Endothelial cell of umbilical vein (primary cell): ENCODE results near the gene LPIN1. TPM values are rescaled to one million over a fixed set of nuclear protein-coding genes. Genes with fewer than 3 reads are reported as not detected.
A peak's percentile ranks its signal among the peaks of the same experiment; 100 is the strongest.

Experiments used
- Bru-seq: library from RNA; stranded (reverse); fragments of 400-500 nt; gene quantifications from one replicate; lab custom pipeline; 2021; lab: Mats Ljungman, UMichigan
- BruChase-seq, 2 experiments: library from RNA; stranded (reverse); fragments of 400-500 nt; gene quantifications; one replicate each; lab custom pipeline; 2021; lab: Mats Ljungman, UMichigan
- BruUV-seq: library from RNA; stranded (reverse); fragments of 400-500 nt; replicated peaks from 2 replicates; lab custom pipeline; 2021; lab: Mats Ljungman, UMichigan
- CTCF ChIA-PET: fragments of 300-600, 350-600 bp; sonication (Branson Sonifier 250); formaldehyde crosslinking; loops from one replicate; lab custom pipeline; 2021; ENCODE audit warnings: antibody characterized with exemption, inconsistent platforms; lab: Charles Lee
- POLR2A ChIA-PET: fragments of 300-600, 350-600 bp; sonication (Branson Sonifier 250); formaldehyde crosslinking; loops from one replicate; lab custom pipeline; 2021; ENCODE audit warnings: antibody characterized with exemption, inconsistent platforms; lab: Charles Lee
- DNase-seq: peaks from one replicate; pipeline ENCODE4 v3.0.0-alpha.2; 2011; ENCODE audit warnings: low read depth, low spot score
- FAIRE-seq: peaks from 2 replicates; lab custom pipeline; 2011; peaks lifted over from hg19 to GRCh38; lab: Jason Lieb, UNC
- H2AFZ ChIP-seq: 2 replicates; pipeline ENCODE4 v1.6.0; 2012; ENCODE audit warnings: low read depth, low read length, control low read depth, inconsistent platforms
- H3K27ac ChIP-seq: 2 replicates; pipeline ENCODE4 v1.5.1; 2011; ENCODE audit warnings: low read depth, mild to moderate bottlenecking, control low read depth, low read length, moderate library complexity; ENCODE audit not compliant: insufficient read depth
- H3K27me3 ChIP-seq, 2 experiments: 2 replicates each; pipeline versions ENCODE4 v1.6.0 to v1.6.1; 2011; ENCODE audit warnings: low read length in 2 of 2, mixed read lengths in 1 of 2; ENCODE audit not compliant: control insufficient read depth in 2 of 2, insufficient read depth in 2 of 2
- H3K36me3 ChIP-seq, 2 experiments: 2 replicates in 1 of 2; 3 replicates in 1 of 2; pipeline ENCODE4 v1.5.1; 2011; ENCODE audit warnings: low read length in 2 of 2, mild to moderate bottlenecking in 1 of 2, moderate library complexity in 1 of 2; ENCODE audit not compliant: control insufficient read depth in 2 of 2, insufficient read depth in 2 of 2; ENCODE audit errors: extremely low read depth in 1 of 2
- H3K4me1 ChIP-seq: 3 replicates; pipeline ENCODE4 v1.5.1; 2011; ENCODE audit warnings: mild to moderate bottlenecking, low read length; ENCODE audit not compliant: control insufficient read depth, insufficient read depth; ENCODE audit errors: extremely low read depth
- H3K4me2 ChIP-seq: 2 replicates; pipeline ENCODE4 v1.6.1; 2011; ENCODE audit warnings: low read length, control low read depth, mixed read lengths; ENCODE audit not compliant: insufficient read depth
- H3K4me3 ChIP-seq, 3 experiments: fragments of 200-600 bp in 1 of 3; sonication (generic), shearing (Covaris generic) in 1 of 3; replicated peaks in 1 of 3; 2 replicates each; pipeline ENCODE4 v1.5.1; 2011 to 2016; ENCODE audit warnings: control low read depth in 3 of 3, low read length in 3 of 3, mild to moderate bottlenecking in 2 of 3, inconsistent platforms in 1 of 3, low read depth in 1 of 3, moderate library complexity in 1 of 3; ENCODE audit not compliant: insufficient read depth in 1 of 3
- H3K79me2 ChIP-seq: 2 replicates; pipeline ENCODE4 v1.6.0; 2012; ENCODE audit warnings: low read length, inconsistent platforms; ENCODE audit not compliant: control insufficient read depth, insufficient read depth
- H3K9ac ChIP-seq: replicated peaks from 2 replicates; pipeline ENCODE3; 2011; ENCODE audit warnings: low read length, control low read depth; ENCODE audit not compliant: insufficient read depth; ENCODE audit errors: extremely low read depth
- H3K9me1 ChIP-seq: replicated peaks from 3 replicates; pipeline ENCODE4 v1.6.0; 2011; ENCODE audit warnings: mild to moderate bottlenecking, low read length; ENCODE audit not compliant: control insufficient read depth, insufficient read depth; ENCODE audit errors: extremely low read depth
- H3K9me3 ChIP-seq: replicated peaks from 2 replicates; pipeline ENCODE4 v1.5.1; 2012; ENCODE audit warnings: low read length, inconsistent platforms; ENCODE audit not compliant: control insufficient read depth, insufficient read depth
- H4K20me1 ChIP-seq: replicated peaks from 2 replicates; pipeline ENCODE3; 2011; ENCODE audit warnings: mild to moderate bottlenecking, low read length; ENCODE audit not compliant: control insufficient read depth, insufficient read depth; ENCODE audit errors: extremely low read depth
- EZH2 ChIP-seq: IDR thresholded peaks from 2 replicates; pipeline ENCODE4 v1.6.1; 2012; ENCODE audit warnings: borderline replicate concordance, low read depth, mild to moderate bottlenecking, moderate library complexity, low read length, inconsistent platforms; ENCODE audit not compliant: severe bottlenecking
- FOS ChIP-seq: IDR thresholded peaks from 2 replicates; pipeline ENCODE4 v1.6.1; 2011; ENCODE audit warnings: mild to moderate bottlenecking, low read length, moderate library complexity, borderline replicate concordance; ENCODE audit not compliant: insufficient read depth
- GATA2 ChIP-seq: IDR thresholded peaks from 2 replicates; pipeline ENCODE4 v1.7.0; 2011; ENCODE audit warnings: low read depth, mild to moderate bottlenecking, moderate library complexity, mixed read lengths, low read length; ENCODE audit not compliant: insufficient read length, insufficient read depth
- JUN ChIP-seq: IDR thresholded peaks from 2 replicates; pipeline ENCODE4 v1.6.1; 2011; ENCODE audit warnings: borderline replicate concordance, low read depth; ENCODE audit not compliant: insufficient read length, insufficient read depth
- MYC ChIP-seq: IDR thresholded peaks from one replicate; pipeline ENCODE4 v1.6.1; 2011; ENCODE audit warnings: mild to moderate bottlenecking, low read depth, low read length
- POLR2A ChIP-seq: IDR thresholded peaks from 2 replicates; pipeline ENCODE4 v1.6.1; 2012; ENCODE audit warnings: low read depth, mild to moderate bottlenecking, control low read depth, low read length
- POLR2AphosphoS5 ChIP-seq: IDR thresholded peaks from 2 replicates; pipeline ENCODE4 v1.6.1; 2012; ENCODE audit warnings: low read depth, mild to moderate bottlenecking, control low read depth, low read length, moderate library complexity; ENCODE audit not compliant: insufficient read depth
- dilution Hi-C: fragments of 300-500 bp; cut with MboI; formaldehyde crosslinking; loops from one replicate; pipeline ENCODE4 v1.15.0; 2019; ENCODE audit warnings: low sequenced_read_pairs; ENCODE audit not compliant: extremely low pct_ligation_motif_present
- intact Hi-C: fragments of 100-400 bp; cut with micrococcal nuclease; formaldehyde crosslinking; loops from one replicate; pipeline ENCODE4 v1.10.0; 2022
- long read RNA-seq: library from polyadenylated mRNA; stranded (forward); transcript quantifications from one replicate; pipeline ENCODE4 v2.0.0, GENCODE V29; 2021
- polyA minus RNA-seq, 3 experiments: library from RNA; depleted of rRNA, polyadenylated mRNA; stranded (reverse); fragments of >200 nt; gene quantifications; 1 replicate in 1 of 3; 2 replicates in 2 of 3; pipeline ENCODE4 v1.2.3, GENCODE V29; 2011
- polyA plus RNA-seq, 4 experiments: library from polyadenylated mRNA; depleted of rRNA in 3 of 4; stranded (reverse) in 3 of 4; unstranded in 1 of 4; fragments of >200 nt; gene quantifications; 2 replicates each; pipeline versions ENCODE4 v1.2.1 to v1.2.3, GENCODE V29; 2011 to 2012; ENCODE audit warnings: missing spikeins in 1 of 4
- total RNA-seq: library from RNA; stranded (reverse); gene quantifications from 2 replicates; pipeline ENCODE4 v1.2.3, GENCODE V29; 2021
- TF ChIP-seq, protein P1 (sequence below): IDR thresholded peaks from 2 replicates; pipeline ENCODE4 v1.6.1; 2011; ENCODE audit not compliant: insufficient read depth, insufficient read length
- TF ChIP-seq, protein P2 (sequence below), 2 donors: IDR thresholded peaks; 1 replicate in 1 of 2; 2 replicates in 1 of 2; pipeline ENCODE4 v1.5.1; 2011; ENCODE audit warnings: low read length in 2 of 2, mild to moderate bottlenecking in 2 of 2, moderate library complexity in 2 of 2, control low read depth in 1 of 2, inconsistent platforms in 1 of 2, low read depth in 1 of 2; ENCODE audit not compliant: insufficient read depth in 1 of 2; ENCODE audit errors: extremely low read depth in 1 of 2

LPIN1 gene, protein sequence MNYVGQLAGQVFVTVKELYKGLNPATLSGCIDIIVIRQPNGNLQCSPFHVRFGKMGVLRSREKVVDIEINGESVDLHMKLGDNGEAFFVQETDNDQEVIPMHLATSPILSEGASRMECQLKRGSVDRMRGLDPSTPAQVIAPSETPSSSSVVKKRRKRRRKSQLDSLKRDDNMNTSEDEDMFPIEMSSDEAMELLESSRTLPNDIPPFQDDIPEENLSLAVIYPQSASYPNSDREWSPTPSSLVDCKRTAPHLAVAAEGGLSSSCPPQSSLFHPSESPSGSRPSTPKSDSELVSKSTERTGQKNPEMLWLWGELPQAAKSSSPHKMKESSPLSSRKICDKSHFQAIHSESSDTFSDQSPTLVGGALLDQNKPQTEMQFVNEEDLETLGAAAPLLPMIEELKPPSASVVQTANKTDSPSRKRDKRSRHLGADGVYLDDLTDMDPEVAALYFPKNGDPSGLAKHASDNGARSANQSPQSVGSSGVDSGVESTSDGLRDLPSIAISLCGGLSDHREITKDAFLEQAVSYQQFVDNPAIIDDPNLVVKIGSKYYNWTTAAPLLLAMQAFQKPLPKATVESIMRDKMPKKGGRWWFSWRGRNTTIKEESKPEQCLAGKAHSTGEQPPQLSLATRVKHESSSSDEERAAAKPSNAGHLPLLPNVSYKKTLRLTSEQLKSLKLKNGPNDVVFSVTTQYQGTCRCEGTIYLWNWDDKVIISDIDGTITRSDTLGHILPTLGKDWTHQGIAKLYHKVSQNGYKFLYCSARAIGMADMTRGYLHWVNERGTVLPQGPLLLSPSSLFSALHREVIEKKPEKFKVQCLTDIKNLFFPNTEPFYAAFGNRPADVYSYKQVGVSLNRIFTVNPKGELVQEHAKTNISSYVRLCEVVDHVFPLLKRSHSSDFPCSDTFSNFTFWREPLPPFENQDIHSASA
- total RNA-seq (66.6 and 80.4 TPM in 2 replicates), polyA plus RNA-seq (19.5 and 26.6 TPM in 2 replicates), polyA minus RNA-seq (46.4 and 48.3 TPM in 2 replicates), Bru-seq, nascent RNA (percentile 74 among the genes with signal in this experiment), BruChase-seq, experiment 1, labeled RNA remaining after a 6-hour chase (percentile 75 among the genes with signal in this experiment), BruChase-seq, experiment 2, labeled RNA remaining after a 2-hour chase (percentile 73 among the genes with signal in this experiment)
- polyA plus RNA-seq (2011; cell fraction: cytosol; rRNA removed): 26.1 TPM in 2 replicates
- polyA plus RNA-seq (2011; cell fraction: nucleus; rRNA removed): 77.8 and 85.7 TPM in 2 replicates
- polyA plus RNA-seq (2012): 25.5 and 31.7 TPM in 2 replicates
- 12.7 TPM for polyA minus RNA-seq (2011; cell fraction: cytosol; rRNA and poly(A)+ RNA removed)
- polyA minus RNA-seq (2011; cell fraction: nucleus; rRNA and poly(A)+ RNA removed): 47.4 and 60.8 TPM in 2 replicates
- long read RNA-seq, full-length matches to known transcripts: 48 of 119 reads
- long read RNA-seq, partial matches to known transcripts: 26 of 119 reads
- long read RNA-seq, other reads (novel, unspliced or antisense): 45 of 119 reads

DNA sequence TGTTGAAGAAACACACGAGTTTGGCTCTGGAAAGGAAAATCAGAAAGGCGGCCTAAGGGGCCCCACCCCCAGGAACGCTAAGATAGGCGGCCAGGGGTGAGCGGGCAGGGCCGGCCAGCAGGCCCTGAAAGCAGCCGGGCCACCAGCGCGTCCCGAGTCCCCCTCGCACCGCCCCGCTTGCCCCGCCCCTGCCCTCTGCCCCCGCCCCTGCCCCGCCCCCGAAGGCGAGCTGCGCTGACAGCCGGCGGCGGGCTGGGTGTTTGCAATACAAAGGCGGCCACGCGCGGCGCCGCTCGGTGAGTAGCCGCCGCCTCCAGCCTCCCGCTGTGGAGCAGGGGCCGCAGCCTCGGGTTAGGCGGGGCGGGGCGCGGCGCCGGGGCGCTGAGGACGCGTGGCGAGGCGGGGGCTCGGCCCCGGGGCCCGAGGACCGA is at the start of gene LPIN1:
Gene LPIN1, plus strand, starts transcription at position 257 of the 431 bp plus-strand sequence. CDS start 18,910 bp downstream, outside the sequence.
- CTCF ChIA-PET: interaction anchor here (0.7 to 5.0 kb wide), 13 partner anchors 8 to 269 kb away, joined by 3 to 69 read pairs (median 6); no protein-coding TSS in a partner anchor
- POLR2A ChIA-PET: interaction anchor here (1.3 to 1.6 kb wide), 2 partner anchors 15 to 50 kb away, joined by 3 read pairs; no protein-coding TSS in a partner anchor
- peak; percentile 71 for DNase-seq
- peak within 1 kb of the TSS; percentile 84 for H2AFZ ChIP-seq
- peaks cover 48% of the 10 kb centered on the region for H3K79me2 ChIP-seq
- H3K9me1 ChIP-seq: no peaks in the 10 kb centered on the region
- peak within 1 kb of the TSS; percentile 71 to 90 (median 89) for H3K4me3 ChIP-seq
- BruUV-seq: no TSS peak
- H3K27me3 ChIP-seq: no peaks in the 10 kb centered on the region
- H3K4me1 ChIP-seq: peaks cover 56% of the 10 kb centered on the region
- intact Hi-C loops (loop anchor here (10.0 kb wide), 3 partner anchors 282 to 812 kb away; partner anchors contain the start of gene E2F6), dilution Hi-C loops (no loop called here)
- H3K9ac ChIP-seq: peak within 1 kb of the TSS; percentile 83
- no peaks in the 10 kb centered on the region for H4K20me1 ChIP-seq
- FAIRE-seq: peak; percentile 83
- H3K4me2 ChIP-seq: peak within 1 kb of the TSS; percentile 96
- no peaks in the 10 kb centered on the region for H3K36me3 ChIP-seq
- no peaks in the 10 kb centered on the region for H3K9me3 ChIP-seq
- H3K27ac ChIP-seq: peak within 1 kb of the TSS; percentile 69
- TF ChIP-seq POLR2AphosphoS5: peak; percentile 95
- no peak for TF ChIP-seq MYC
- TF ChIP-seq, protein P1, sequence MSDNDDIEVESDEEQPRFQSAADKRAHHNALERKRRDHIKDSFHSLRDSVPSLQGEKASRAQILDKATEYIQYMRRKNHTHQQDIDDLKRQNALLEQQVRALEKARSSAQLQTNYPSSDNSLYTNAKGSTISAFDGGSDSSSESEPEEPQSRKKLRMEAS: peak; percentile 50
- no peak for TF ChIP-seq EZH2
- TF ChIP-seq JUN: no peak
- TF ChIP-seq GATA2: no peak
- no peak for TF ChIP-seq FOS
- TF ChIP-seq, protein P2, sequence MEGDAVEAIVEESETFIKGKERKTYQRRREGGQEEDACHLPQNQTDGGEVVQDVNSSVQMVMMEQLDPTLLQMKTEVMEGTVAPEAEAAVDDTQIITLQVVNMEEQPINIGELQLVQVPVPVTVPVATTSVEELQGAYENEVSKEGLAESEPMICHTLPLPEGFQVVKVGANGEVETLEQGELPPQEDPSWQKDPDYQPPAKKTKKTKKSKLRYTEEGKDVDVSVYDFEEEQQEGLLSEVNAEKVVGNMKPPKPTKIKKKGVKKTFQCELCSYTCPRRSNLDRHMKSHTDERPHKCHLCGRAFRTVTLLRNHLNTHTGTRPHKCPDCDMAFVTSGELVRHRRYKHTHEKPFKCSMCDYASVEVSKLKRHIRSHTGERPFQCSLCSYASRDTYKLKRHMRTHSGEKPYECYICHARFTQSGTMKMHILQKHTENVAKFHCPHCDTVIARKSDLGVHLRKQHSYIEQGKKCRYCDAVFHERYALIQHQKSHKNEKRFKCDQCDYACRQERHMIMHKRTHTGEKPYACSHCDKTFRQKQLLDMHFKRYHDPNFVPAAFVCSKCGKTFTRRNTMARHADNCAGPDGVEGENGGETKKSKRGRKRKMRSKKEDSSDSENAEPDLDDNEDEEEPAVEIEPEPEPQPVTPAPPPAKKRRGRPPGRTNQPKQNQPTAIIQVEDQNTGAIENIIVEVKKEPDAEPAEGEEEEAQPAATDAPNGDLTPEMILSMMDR (IDR thresholded peaks at IDR 0.05; ENCODE audit: extremely low read depth in 1 of 2, insufficient read depth in 1 of 2, low read depth in 1 of 2, low read length in 2 of 2): no peak
- peak; percentile 91 for TF ChIP-seq POLR2A
